Gastrocnemius medialis (tissue), 4 donors: ENCODE data around the gene CXCL17.

Experiments used
- CTCF ChIP-seq, 5 experiments: fragments of 450-650 bp in 3 of 5; fragments of 200-600 bp in 2 of 5; sonication (generic) in 2 of 5; IDR thresholded peaks in 4 of 5; conservative IDR thresholded peaks in 1 of 5; 1 replicate in 4 of 5; 2 replicates in 1 of 5; pipeline ENCODE4 v1.5.1; 2016 to 2019; ENCODE audit warnings: antibody characterized with exemption in 5 of 5, mild to moderate bottlenecking in 3 of 5, moderate library complexity in 3 of 5
- POLR2A ChIP-seq, 2 donors: fragments of 450-650 bp; IDR thresholded peaks; one replicate each; pipeline ENCODE4 v1.6.1; 2017; ENCODE audit warnings: antibody characterized with exemption in 2 of 2, mild to moderate bottlenecking in 2 of 2, moderate library complexity in 2 of 2

- TF ChIP-seq CTCF (IDR thresholded peaks at IDR 0.05 in 4 of 5, conservative IDR thresholded peaks at IDR 0.05 in 1 of 5) (no peak), POLR2A (IDR thresholded peaks at IDR 0.05) (peak; percentile 18 to 63)
Measured at GRCh38 chr19:42423462-42424344, 19.0 kb downstream of the CXCL17 start.
